HFFc6 (cell line): ENCODE measurements around the gene TMEM119. TPM values are rescaled to one million over a fixed set of nuclear protein-coding genes. Genes with fewer than 3 reads are reported as not detected.

ENCODE experiments used
- DNase-seq: peaks from one replicate; pipeline ENCODE4 v3.0.0-alpha.2; 2018
- H3K27ac Mint-ChIP-seq: 2 replicates; pipeline ENCODE4 v1.8.0; 2020; ENCODE audit warnings: mild to moderate bottlenecking, mixed read lengths
- H3K27me3 Mint-ChIP-seq: 2 replicates; pipeline ENCODE4 v1.8.0; 2021; ENCODE audit warnings: mild to moderate bottlenecking, moderate library complexity, mixed read lengths; ENCODE audit not compliant: insufficient read depth
- H3K36me3 Mint-ChIP-seq: 2 replicates; pipeline ENCODE4 v1.8.0; 2021; ENCODE audit warnings: low read depth, mixed read lengths
- H3K4me1 Mint-ChIP-seq: 2 replicates; pipeline ENCODE4 v1.8.0; 2020; ENCODE audit warnings: low read depth, mixed read lengths
- H3K4me3 Mint-ChIP-seq: 2 replicates; pipeline ENCODE4 v1.8.0; 2020; ENCODE audit warnings: mild to moderate bottlenecking, moderate library complexity, mixed read lengths
- H3K9me3 Mint-ChIP-seq: 2 replicates; pipeline ENCODE4 v1.8.0; 2020; ENCODE audit warnings: mild to moderate bottlenecking, mixed read lengths
- total RNA-seq, 6 experiments: library from RNA; stranded (reverse); fragmentation: NEBNext Ultra II Directional; extraction: Animal tissue kit (Norgen Biotek cat#: 25700); gene quantifications; 2 replicates in 1 of 6; 3 replicates in 5 of 6; pipeline ENCODE4 v1.2.3, GENCODE V29; 2021
- TF ChIP-seq, protein P1 (sequence below): fragments of 200-600 bp; sonication (generic); IDR thresholded peaks from 2 replicates; pipeline ENCODE4 v1.5.0; 2021; ENCODE audit warnings: antibody characterized with exemption, mild to moderate bottlenecking

The TMEM119 gene
- total RNA-seq, 6 experiments from 2014 or later = 11.9 to 22.2 (median 19.1) TPM

DNA sequence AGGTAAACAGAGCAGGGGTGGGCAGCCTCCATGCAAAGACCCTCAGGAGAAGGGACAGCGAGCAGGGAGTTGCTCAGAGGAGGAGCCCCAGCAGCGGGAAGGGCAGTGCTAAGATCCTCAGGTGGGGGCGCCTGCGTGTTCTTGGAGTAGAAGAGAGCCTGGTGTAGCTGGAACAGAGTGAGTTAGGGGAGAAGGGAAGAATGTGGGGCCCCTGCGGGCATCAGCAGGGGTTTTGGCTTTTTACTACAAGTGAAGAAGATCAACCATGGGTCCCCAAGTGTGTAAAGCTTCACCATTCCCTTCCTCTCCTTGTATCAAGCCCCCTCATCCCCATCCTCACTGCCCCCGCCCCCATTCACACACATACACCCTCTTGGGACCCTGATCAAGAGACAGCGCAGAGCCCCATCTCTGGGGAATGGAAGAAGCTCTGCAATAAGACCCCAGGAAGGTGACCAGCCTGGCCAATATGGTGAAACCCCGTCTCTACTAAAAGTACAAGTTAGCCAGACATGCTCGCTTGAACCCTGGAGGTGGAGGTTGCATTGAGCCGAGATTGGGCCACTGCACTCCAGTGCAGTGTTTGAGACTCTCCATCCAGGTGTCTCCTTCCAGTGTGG is 10.2 kb upstream of the TMEM119 start:
- TF ChIP-seq, protein P1, sequence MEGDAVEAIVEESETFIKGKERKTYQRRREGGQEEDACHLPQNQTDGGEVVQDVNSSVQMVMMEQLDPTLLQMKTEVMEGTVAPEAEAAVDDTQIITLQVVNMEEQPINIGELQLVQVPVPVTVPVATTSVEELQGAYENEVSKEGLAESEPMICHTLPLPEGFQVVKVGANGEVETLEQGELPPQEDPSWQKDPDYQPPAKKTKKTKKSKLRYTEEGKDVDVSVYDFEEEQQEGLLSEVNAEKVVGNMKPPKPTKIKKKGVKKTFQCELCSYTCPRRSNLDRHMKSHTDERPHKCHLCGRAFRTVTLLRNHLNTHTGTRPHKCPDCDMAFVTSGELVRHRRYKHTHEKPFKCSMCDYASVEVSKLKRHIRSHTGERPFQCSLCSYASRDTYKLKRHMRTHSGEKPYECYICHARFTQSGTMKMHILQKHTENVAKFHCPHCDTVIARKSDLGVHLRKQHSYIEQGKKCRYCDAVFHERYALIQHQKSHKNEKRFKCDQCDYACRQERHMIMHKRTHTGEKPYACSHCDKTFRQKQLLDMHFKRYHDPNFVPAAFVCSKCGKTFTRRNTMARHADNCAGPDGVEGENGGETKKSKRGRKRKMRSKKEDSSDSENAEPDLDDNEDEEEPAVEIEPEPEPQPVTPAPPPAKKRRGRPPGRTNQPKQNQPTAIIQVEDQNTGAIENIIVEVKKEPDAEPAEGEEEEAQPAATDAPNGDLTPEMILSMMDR = no peak
- Mint-ChIP-seq H3K27me3 (peaks cover 3% of the 10 kb centered on the region), H3K4me3 (no peak overlapping the region), H3K9me3 (no peaks in the 10 kb centered on the region), H3K4me1 (peaks cover 44% of the 10 kb centered on the region), H3K36me3 (0 out of 2 replicates have a peak, but pooled peaks cover 6% of the 10 kb centered on the region), H3K27ac (no peak overlapping the region)
- no peak for DNase-seq

DNA sequence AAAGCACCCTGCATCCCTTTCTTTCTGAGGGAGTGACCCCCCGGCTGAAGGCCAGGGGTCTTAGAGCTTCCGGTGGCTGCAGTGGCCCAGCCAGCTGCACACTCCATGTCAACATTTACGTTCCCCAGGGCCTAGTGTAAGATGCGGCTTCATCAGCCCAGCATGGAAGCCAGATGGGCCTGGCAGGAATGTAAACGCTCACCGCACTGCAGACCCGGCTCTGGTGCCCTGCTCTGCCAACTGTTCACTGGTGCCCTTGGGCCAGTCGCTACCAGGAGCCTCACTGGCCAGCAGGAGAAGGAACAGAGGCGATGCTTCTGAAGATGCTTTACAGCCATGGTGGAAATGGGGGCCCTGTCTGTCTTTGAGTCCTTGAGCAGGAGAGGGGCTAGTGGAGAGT is 8.6 kb upstream of the TMEM119 start:
- no peak overlapping the region for H3K27ac Mint-ChIP-seq
- TF ChIP-seq, protein P1 = no peak
- H3K9me3 Mint-ChIP-seq = no peaks in the 10 kb centered on the region
- H3K36me3 Mint-ChIP-seq = no peaks in the 10 kb centered on the region
- peaks cover 28% of the 10 kb centered on the region for H3K4me1 Mint-ChIP-seq
- no peak for DNase-seq
- no peak overlapping the region for H3K4me3 Mint-ChIP-seq
- H3K27me3 Mint-ChIP-seq = peaks cover 3% of the 10 kb centered on the region

DNA sequence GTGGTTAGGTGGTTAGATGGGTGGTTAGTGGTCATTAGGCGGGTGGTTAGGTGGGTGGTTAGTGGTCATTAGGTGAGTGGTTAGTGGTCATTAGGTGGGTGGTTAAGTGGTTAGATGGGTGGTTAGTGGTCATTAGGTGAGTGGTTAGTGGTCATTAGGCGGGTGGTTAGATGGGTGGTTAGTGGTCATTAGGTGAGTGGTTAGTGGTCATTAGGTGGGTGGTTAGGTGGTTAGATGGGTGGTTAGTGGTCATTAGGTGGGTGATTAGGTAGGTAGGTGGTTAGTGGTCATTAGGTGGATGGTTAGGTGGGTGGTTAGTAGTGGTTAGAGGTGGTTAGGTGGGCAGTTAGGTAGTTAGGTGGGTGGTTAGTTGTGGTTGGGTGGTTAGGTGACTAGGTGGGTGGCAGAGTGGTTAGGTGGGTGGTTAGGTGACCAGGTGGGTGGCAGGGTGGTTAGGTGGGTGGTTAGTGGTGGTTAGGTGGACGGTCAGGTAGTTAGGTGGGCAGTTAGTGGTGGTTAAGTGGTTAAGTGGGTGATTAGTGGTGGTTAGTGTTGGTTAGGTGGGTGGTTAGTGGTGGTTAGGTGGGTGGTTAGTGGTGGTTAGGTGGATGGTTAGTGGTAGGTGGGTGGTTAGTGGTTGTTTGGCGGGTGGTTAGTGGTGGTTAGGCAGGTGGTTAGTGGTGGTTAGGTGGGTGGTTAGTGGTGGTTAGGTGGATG is 8.0 kb upstream of the TMEM119 start:
- DNase-seq = no peak
- no peaks in the 10 kb centered on the region for H3K36me3 Mint-ChIP-seq
- peaks cover 5% of the 10 kb centered on the region for H3K27me3 Mint-ChIP-seq
- no peaks in the 10 kb centered on the region for H3K9me3 Mint-ChIP-seq
- no peak overlapping the region for H3K4me3 Mint-ChIP-seq
- TF ChIP-seq, protein P1 = no peak
- peak overlapping the region; percentile 53 for H3K27ac Mint-ChIP-seq
- peaks cover 21% of the 10 kb centered on the region for H3K4me1 Mint-ChIP-seq

DNA sequence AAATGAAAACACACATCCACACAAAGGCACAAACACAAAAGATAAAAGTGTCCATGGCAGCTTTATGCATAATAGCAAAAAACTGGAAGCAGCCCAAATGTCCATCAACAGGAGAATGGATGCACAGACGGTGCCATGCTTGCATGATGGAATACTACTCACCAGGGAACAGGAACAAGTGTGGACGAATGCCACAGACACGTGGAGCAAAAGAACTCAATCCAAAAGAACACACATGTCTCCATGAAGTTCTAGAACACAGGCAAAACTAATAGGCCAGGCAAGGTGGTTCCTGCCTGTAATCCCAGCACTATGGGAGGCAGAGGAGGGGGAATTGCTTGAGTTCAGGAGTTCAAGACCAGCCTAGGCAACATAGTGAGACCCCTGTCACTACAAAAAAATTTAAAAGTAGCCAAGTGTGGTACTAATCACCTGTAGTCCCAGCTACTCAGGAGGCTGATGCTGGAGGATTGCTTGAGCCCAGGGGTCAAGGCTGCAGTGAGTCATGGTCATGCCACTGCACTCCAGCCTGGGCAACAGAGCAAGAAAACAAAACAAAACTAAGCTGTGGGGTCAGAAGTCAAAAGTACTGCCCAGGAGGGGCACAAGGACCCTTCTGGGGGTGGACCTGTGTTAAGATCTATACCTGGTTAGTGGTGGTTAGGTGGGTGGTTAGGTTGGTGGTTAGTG is 7.3 kb upstream of the TMEM119 start:
- H3K27ac Mint-ChIP-seq = peak overlapping the region; percentile 53
- peak; percentile 39 for DNase-seq

DNA sequence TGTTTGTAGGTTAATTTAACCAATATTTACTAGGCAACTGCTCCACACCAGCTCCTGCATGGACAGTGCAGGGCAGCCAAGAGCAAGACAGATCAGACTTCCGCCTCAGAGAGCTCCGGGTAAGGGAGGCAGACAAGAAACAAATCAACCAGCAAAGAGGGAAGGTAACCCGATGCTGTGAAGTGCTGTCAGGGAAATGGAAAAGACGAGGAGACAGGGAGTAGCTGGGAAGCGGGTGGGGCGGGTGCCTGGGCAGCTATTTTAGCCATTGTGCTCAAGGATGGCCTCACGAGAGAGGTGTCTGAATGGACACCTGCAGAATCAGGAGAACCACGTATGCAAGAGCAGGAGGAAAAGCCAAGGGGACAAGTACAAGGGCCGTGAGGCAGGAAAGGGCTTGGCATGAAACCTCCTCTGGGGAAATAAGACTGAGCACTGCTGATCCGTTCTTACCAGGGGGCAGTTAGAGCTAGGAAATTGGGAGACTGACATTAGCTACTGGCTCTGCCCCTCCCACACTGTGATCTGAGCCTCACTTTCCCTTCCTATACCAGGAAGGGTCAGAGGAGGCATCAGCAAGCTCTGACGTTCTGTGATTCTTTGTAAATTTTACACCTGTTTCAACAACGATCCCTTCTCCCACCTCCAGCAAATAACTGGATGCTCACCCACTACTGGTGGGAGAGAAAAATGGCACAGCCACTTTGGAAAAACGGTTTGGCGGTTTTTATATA is 6.5 kb upstream of the TMEM119 start:
- no peak overlapping the region for H3K4me3 Mint-ChIP-seq
- no peaks in the 10 kb centered on the region for H3K36me3 Mint-ChIP-seq
- DNase-seq = no peak
- 0 out of 2 replicates have a peak, but pooled peaks cover 7% of the 10 kb centered on the region for H3K4me1 Mint-ChIP-seq
- TF ChIP-seq, protein P1 = no peak
- no peak overlapping the region for H3K27ac Mint-ChIP-seq
- H3K27me3 Mint-ChIP-seq = peaks cover 5% of the 10 kb centered on the region
- no peaks in the 10 kb centered on the region for H3K9me3 Mint-ChIP-seq

More for the DNA sequence above, 7.3 kb upstream of the TMEM119 start:
- Mint-ChIP-seq H3K36me3 (no peaks in the 10 kb centered on the region), H3K9me3 (no peaks in the 10 kb centered on the region), H3K27me3 (peaks cover 5% of the 10 kb centered on the region), H3K4me1 (peaks cover 14% of the 10 kb centered on the region), H3K4me3 (no peak overlapping the region)
- TF ChIP-seq, protein P1 = no peak
